PC-9 (cell line): ENCODE results near the gene UTY.

Source experiments
- CTCF ChIP-seq: fragments of 200-600 bp; sonication (generic); conservative IDR thresholded peaks from 2 replicates; pipeline ENCODE4 v1.6.1; 2017; ENCODE audit warnings: mixed run types, antibody characterized with exemption, mild to moderate bottlenecking, moderate library complexity
- EZH2 ChIP-seq: fragments of 200-600 bp; sonication (generic); IDR thresholded peaks from 2 replicates; pipeline ENCODE4 v1.8.0; 2017; ENCODE audit warnings: antibody characterized with exemption, low read depth

GRCh38 chrY:13520474-13520873 is 40.6 kb upstream of the UTY start:
- no peak for TF ChIP-seq CTCF
- TF ChIP-seq EZH2: no peak
